Activated T-cell treated with anti-CD3 and anti-CD28 coated beads for 4 hours (primary cell): ENCODE results near the gene ZNF205.
"Not testable (repeated sequence)": the region's sequence is repeated elsewhere in the genome, so short reads cannot be mapped to it uniquely, and the experiment has no call there.

Experiments used
- DNase-seq: peaks from one replicate; pipeline ENCODE4 v3.0.0-alpha.2; 2020

ZNF205 gene

GRCh38 chr16:3150346-3151218, 38.2 kb downstream of the ZNF205 start:
- peak; percentile 100 for DNase-seq

- DNase-seq: no peak
Observed at GRCh38 chr16:3152027-3152276, 39.6 kb downstream of the ZNF205 start.

- DNase-seq: peak; percentile 76
Observed at GRCh38 chr16:3152277-3152990, 40.0 kb downstream of the ZNF205 start.

GRCh38 chr16:3152991-3153368, 40.6 kb downstream of the ZNF205 start:
- no peak for DNase-seq

- DNase-seq: no peak
Observed at GRCh38 chr16:3155181-3155580, 42.8 kb downstream of the ZNF205 start.

- no peak for DNase-seq
Observed at GRCh38 chr16:3155972-3156371, 43.6 kb downstream of the ZNF205 start.

GRCh38 chr16:3157229-3158025, 45.0 kb downstream of the ZNF205 start:
- peak; percentile 21 for DNase-seq

GRCh38 chr16:3158026-3158509, 45.7 kb downstream of the ZNF205 start:
- DNase-seq: no peak

- DNase-seq: peak; percentile 92
Observed at GRCh38 chr16:3158510-3159314, 46.3 kb downstream of the ZNF205 start.

GRCh38 chr16:3161235-3162018, 49.0 kb downstream of the ZNF205 start:
- no peak for DNase-seq

- DNase-seq: no peak
Observed at GRCh38 chr16:3164121-3164991, 52.0 kb downstream of the ZNF205 start.

- no peak for DNase-seq
Observed at GRCh38 chr16:3165111-3165822, 52.9 kb downstream of the ZNF205 start.

GRCh38 chr16:3166505-3166886, 54.1 kb downstream of the ZNF205 start:
- DNase-seq: no peak

- DNase-seq: not testable (repeated sequence)
Observed at GRCh38 chr16:3168729-3169128, 56.3 kb downstream of the ZNF205 start.
